ENCODE data around the gene ARFGAP3. TPM values are rescaled to one million over a fixed set of nuclear protein-coding genes. Genes with fewer than 3 reads are reported as not detected.

Gene ARFGAP3
- total and polyA plus RNA-seq, 10 donors: 15.0 to 46.8 (median 40.4) TPM

DNA sequence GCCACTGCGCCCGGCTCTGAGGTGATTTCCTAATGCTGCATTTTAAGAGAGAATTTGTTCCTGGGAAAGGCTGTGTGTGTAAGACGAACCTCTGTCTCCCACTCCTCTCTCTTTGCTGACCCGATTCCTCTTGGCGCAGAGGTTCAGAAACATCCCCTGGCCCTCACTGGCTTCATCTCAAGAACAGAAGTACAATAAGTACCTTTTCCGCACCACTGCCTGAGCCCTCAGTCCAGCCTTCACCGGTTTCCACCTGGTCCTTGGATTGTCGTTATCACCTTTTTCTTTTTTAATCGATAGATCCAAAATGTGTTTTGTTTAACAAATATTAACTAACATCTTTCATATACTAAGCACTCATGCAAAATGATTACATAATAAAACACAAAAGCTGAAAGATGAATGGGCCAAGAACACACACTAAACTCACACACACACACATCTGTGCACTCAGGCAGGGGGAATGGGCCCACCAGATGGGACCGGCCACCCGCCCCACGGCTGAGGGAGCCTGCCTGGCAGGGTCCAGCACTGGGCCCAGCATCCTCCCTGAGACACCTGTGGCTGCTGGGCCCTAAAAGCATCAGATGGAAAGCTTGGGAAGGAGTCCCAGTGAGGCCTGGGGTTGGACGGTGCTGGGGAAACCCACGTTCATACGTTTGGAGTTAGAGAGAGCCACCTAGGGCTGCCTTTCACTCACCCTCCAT lies 86.0 kb downstream of the ARFGAP3 start:
- WGBS, 5 donors: 80 to 89% (median 83%) methylated on average over 15 of the region's 15 CpGs
- no peak for DNase-seq
- TF ChIP-seq POLR2AphosphoS5 (IDR thresholded peaks at IDR 0.05) (no peak), POLR2A (IDR thresholded peaks at IDR 0.05) (no peak)
- TF ChIP-seq, protein P1, sequence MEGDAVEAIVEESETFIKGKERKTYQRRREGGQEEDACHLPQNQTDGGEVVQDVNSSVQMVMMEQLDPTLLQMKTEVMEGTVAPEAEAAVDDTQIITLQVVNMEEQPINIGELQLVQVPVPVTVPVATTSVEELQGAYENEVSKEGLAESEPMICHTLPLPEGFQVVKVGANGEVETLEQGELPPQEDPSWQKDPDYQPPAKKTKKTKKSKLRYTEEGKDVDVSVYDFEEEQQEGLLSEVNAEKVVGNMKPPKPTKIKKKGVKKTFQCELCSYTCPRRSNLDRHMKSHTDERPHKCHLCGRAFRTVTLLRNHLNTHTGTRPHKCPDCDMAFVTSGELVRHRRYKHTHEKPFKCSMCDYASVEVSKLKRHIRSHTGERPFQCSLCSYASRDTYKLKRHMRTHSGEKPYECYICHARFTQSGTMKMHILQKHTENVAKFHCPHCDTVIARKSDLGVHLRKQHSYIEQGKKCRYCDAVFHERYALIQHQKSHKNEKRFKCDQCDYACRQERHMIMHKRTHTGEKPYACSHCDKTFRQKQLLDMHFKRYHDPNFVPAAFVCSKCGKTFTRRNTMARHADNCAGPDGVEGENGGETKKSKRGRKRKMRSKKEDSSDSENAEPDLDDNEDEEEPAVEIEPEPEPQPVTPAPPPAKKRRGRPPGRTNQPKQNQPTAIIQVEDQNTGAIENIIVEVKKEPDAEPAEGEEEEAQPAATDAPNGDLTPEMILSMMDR (IDR thresholded peaks at IDR 0.05 in 8 of 11, conservative IDR thresholded peaks at IDR 0.05 in 3 of 11): no peak
- Histone ChIP-seq H3K36me3 (no peaks in the 10 kb centered on the region), H3K27ac (no peak overlapping the region), H3K4me1 (peaks cover 0 to 42% (median 27%) of the 10 kb centered on the region in 6 donors), H3K9me3 (no peaks in the 10 kb centered on the region), H3K4me3 (no peak overlapping the region), H3K27me3 (replicated peaks in 1 of 7) (peaks cover 0 to 10% (median 0%) of the 10 kb centered on the region in 7 donors)
- intact Hi-C loops (cut with DNase I; ENCODE audit: low total_unique reads): no loop called here

DNA sequence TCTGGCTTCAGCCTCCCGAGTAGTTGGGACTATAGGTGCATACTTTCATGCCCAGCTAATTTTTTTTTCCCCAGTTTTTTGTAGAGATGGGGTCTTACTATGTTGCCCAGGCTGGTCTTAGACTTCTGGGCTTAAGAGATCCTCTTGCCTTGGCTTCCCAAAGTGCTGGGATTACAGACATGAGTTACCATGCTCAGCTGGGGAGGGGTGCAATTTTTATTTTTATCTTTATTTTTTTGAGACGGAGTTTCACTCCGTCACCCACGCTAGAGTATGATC lies 86.7 kb downstream of the ARFGAP3 start:
- TF ChIP-seq, protein P1 (IDR thresholded peaks at IDR 0.05 in 8 of 11, conservative IDR thresholded peaks at IDR 0.05 in 3 of 11): no peak
- TF ChIP-seq POLR2A (IDR thresholded peaks at IDR 0.05) (no peak), POLR2AphosphoS5 (IDR thresholded peaks at IDR 0.05) (no peak)

DNA sequence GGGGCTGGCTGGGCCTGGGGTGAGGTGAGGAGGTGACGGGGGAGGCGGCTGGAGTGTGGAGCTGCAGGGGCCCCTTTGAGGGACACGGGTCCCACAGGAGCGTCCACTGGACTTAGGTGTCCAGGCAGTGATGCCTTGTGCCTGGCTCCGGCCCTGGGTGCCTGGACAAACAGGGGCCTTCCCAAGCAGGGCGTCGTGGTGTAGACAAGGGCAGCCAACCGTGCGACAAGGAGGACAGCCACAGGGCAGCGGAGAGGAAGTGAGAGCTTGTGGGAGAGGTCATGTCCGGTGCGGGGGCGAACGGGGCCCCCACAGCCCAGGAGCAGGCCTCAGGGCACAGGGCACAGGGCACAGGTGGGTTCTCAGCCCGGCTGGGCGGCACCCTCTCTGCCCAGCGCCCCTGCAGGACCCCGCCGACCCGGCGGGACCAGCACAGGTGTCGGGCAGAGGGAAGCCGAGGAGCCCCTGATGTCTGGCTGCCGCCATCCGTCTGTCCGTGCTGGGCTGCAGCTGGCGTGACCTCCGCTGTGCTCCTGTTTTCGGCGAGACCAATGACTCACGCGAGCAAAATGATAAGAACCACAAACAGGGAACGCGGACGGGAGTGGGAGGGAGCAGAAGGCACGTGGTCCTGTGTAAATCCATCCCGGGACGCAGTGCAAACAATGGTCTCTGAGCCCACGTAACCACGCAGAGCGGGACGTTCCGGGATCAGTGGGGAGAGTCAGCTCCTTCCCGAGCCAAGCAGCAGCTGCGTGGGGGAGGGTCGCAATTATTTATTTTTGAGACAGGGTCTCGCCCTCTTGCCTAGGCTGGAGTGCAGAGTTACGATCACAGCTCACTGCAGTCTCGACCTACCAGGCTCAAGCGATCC lies 87.3 kb downstream of the ARFGAP3 start:
- Histone ChIP-seq H3K4me1 (peaks cover 0 to 42% (median 27%) of the 10 kb centered on the region in 6 donors), H3K27ac (peak overlapping the region in 1 of 8 donors; percentile 42), H3K36me3 (no peaks in the 10 kb centered on the region), H3K4me3 (peak overlapping the region in 3 of 8 donors; percentile 5 to 54 (median 12)), H3K27me3 (replicated peaks in 1 of 7) (peaks cover 0 to 10% (median 0%) of the 10 kb centered on the region in 7 donors), H3K9me3 (no peaks in the 10 kb centered on the region)
- 43 to 55% (median 49%) methylated on average over 25 to 50 of the region's 50 CpGs for WGBS, 5 donors
- DNase-seq: peak; percentile 89
- TF ChIP-seq POLR2AphosphoS5 (IDR thresholded peaks at IDR 0.05): peak; percentile 10 to 49 (median 39)
- no peak for TF ChIP-seq POLR2A (IDR thresholded peaks at IDR 0.05)
- intact Hi-C loops (cut with DNase I; ENCODE audit: low total_unique reads): no loop called here

More for the DNA sequence above, 86.7 kb downstream of the ARFGAP3 start:
- Histone ChIP-seq H3K27me3 (replicated peaks in 1 of 7) (peaks cover 0 to 10% (median 0%) of the 10 kb centered on the region in 7 donors), H3K4me1 (peaks cover 0 to 42% (median 27%) of the 10 kb centered on the region in 6 donors), H3K27ac (no peak overlapping the region), H3K4me3 (no peak overlapping the region), H3K36me3 (no peaks in the 10 kb centered on the region), H3K9me3 (no peaks in the 10 kb centered on the region)
- intact Hi-C loops (cut with DNase I; ENCODE audit: low total_unique reads): no loop called here
- DNase-seq: no peak
- WGBS, 5 donors: 66 to 91% (median 82%) methylated on average over 4 of the region's 4 CpGs

DNA sequence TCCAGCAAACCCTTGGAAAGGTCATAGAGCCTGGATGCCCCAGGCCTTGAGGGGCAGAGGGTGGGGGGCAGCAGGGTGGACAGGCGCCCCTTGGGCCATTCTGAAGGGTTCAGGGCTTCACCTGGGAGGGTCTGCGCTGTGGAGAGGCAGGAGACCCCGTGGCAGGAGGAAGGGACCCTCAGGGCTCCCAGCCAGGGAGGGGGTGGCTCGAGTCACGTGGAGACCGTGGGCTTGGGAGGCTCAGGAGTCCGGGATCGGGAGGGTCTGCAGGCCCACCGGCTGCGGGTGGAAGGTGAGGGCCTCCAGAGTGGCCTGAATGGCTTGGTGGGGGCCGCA lies 87.9 kb downstream of the ARFGAP3 start:
- Histone ChIP-seq H3K36me3 (no peaks in the 10 kb centered on the region), H3K4me1 (peaks cover 0 to 42% (median 27%) of the 10 kb centered on the region in 6 donors), H3K27me3 (replicated peaks in 1 of 7) (peaks cover 0 to 10% (median 0%) of the 10 kb centered on the region in 7 donors), H3K4me3 (no peak overlapping the region), H3K9me3 (no peaks in the 10 kb centered on the region), H3K27ac (peak overlapping the region in 1 of 8 donors; percentile 42)
- DNase-seq: no peak
- TF ChIP-seq POLR2A (IDR thresholded peaks at IDR 0.05) (no peak), POLR2AphosphoS5 (IDR thresholded peaks at IDR 0.05) (no peak)
- TF ChIP-seq, protein P1 (IDR thresholded peaks at IDR 0.05 in 8 of 11, conservative IDR thresholded peaks at IDR 0.05 in 3 of 11): no peak
- 82 to 89% (median 88%) methylated on average over 3 to 11 of the region's 11 CpGs for WGBS, 5 donors
- intact Hi-C loops (cut with DNase I; ENCODE audit: low total_unique reads): no loop called here
